ENCODE data around the gene GPR3. TPM values are rescaled to one million over a fixed set of nuclear protein-coding genes. Genes with fewer than 3 reads are reported as not detected.

GPR3 gene
- total and polyA plus RNA-seq, 2 of the 13 experiments (the other 11 are each of a cell fraction or from before 2014, with no cell fraction given), result 1.00 to 2.6 TPM

GRCh38 chr1:27391511-27392095 lies 819 bp upstream of the GPR3 start:
- ChIA-PET CTCF (ENCODE audit: low intra/inter-chr PET ratio, low total read pairs) (interaction anchor here (2.2 kb wide), 1 partner anchor 91 kb away, joined by 7 read pairs; no protein-coding TSS in a partner anchor), POLR2A (interaction anchor here (0.8 to 1.0 kb wide), 2 partner anchors 212 to 216 kb away, joined by 3 to 4 read pairs; no protein-coding TSS in a partner anchor)
- intact Hi-C loops (cut with micrococcal nuclease; ENCODE audit: unreplicated experiment) (loop anchor here (2.0 to 10.0 kb wide), 2 partner anchors 215 to 273 kb away; no protein-coding TSS in a partner anchor), in situ Hi-C loops (cut with HindIII; ENCODE audit: extremely low pct_ligation_motif_present, low pct_unique_long_range_greater_than_20kb) (loop anchor here (5.0 kb wide), 4 partner anchors 34 to 279 kb away; no protein-coding TSS in a partner anchor)
- no peaks in the 10 kb centered on the region for H3K9me3 ChIP-seq (ENCODE audit: low read length)
- H3K4me3 ChIP-seq (replicated peaks in 1 of 3; ENCODE audit: insufficient read depth in 1 of 3, low read depth in 2 of 3, low read length in 3 of 3), result peak overlapping the region; percentile 52 to 85 (median 71)
- H3K9ac ChIP-seq (ENCODE audit: insufficient read depth, low read depth, low read length), result peak overlapping the region; percentile 68
- no peaks in the 10 kb centered on the region for H3K79me2 ChIP-seq (ENCODE audit: insufficient read depth, low read length)
- peak; percentile 29 for DNase-seq (ENCODE audit: low spot score)
- no TSS peak for BruUV-seq (replicated peaks)
- no peaks in the 10 kb centered on the region; a peak in 2 of 5 replicates for H3K27me3 ChIP-seq (ENCODE audit: control insufficient read depth in 1 of 2, insufficient read depth in 2 of 2, low read length in 2 of 2)
- peak overlapping the region; percentile 90 for H3K4me2 ChIP-seq (ENCODE audit: low read depth, low read length)
- H4K20me1 ChIP-seq (ENCODE audit: insufficient read depth, low read length), result no peaks in the 10 kb centered on the region
- no peak overlapping the region for H2AFZ ChIP-seq (ENCODE audit: low read length)
- H3K4me1 ChIP-seq (ENCODE audit: insufficient read depth, low read length), result peaks cover 28% of the 10 kb centered on the region
- peak; percentile 3; the same call in 2 of the 3 replicates for ATAC-seq
- no peak for FAIRE-seq
- H3K36me3 ChIP-seq (replicated peaks in 1 of 2; ENCODE audit: control insufficient read depth in 1 of 2, insufficient read depth in 2 of 2, low read length in 2 of 2), result no peaks in the 10 kb centered on the region
- 9% methylated on average over 8 of the region's 13 CpGs for WGBS (ENCODE audit: low lambda C conversion rate)
- TF ChIP-seq CREB1 (IDR thresholded peaks at IDR 0.05) (peak; percentile 96), CREB1 (CRISPR knock-in tag; IDR thresholded peaks at IDR 0.05) (peak; percentile 78), ATF7 (IDR thresholded peaks at IDR 0.05) (peak; percentile 95), ATF7 (CRISPR knock-in tag; IDR thresholded peaks at IDR 0.05) (peak; percentile 46; the same call in 1 of the 2 replicates), FOSL2 (CRISPR knock-in tag; IDR thresholded peaks at IDR 0.05) (0 out of 2 replicates have a peak, but pooled peaks have one; percentile 10), SP5 (CRISPR knock-in tag; IDR thresholded peaks at IDR 0.05; ENCODE audit: borderline replicate concordance, low read depth) (no peak), FOXJ3 (CRISPR knock-in tag; IDR thresholded peaks at IDR 0.05; ENCODE audit: borderline replicate concordance) (no peak), NFE2L1 (CRISPR knock-in tag; IDR thresholded peaks at IDR 0.05; ENCODE audit: borderline replicate concordance) (peak; percentile 29; the same call in 1 of the 2 replicates), ATF1 (CRISPR knock-in tag; IDR thresholded peaks at IDR 0.05) (peak; percentile 19; the same call in 1 of the 2 replicates), MYPOP (CRISPR knock-in tag; IDR thresholded peaks at IDR 0.05) (0 out of 2 replicates have a peak, but pooled peaks have one; percentile 3), PPARG (CRISPR knock-in tag; conservative IDR thresholded peaks at IDR 0.05) (no peak), ZKSCAN8 (CRISPR knock-in tag; IDR thresholded peaks at IDR 0.05; ENCODE audit: borderline replicate concordance) (no peak), THAP9 (CRISPR knock-in tag; IDR thresholded peaks at IDR 0.05; ENCODE audit: borderline replicate concordance) (no peak), ZSCAN30 (CRISPR knock-in tag; IDR thresholded peaks at IDR 0.05) (no peak), CTCF (CRISPR knock-in tag; IDR thresholded peaks at IDR 0.05) (peak; percentile 32; the same call in 1 of the 2 replicates), CENPT (CRISPR knock-in tag; IDR thresholded peaks at IDR 0.05; ENCODE audit: low read depth) (no peak), ZNF446 (CRISPR knock-in tag; IDR thresholded peaks at IDR 0.05) (no peak), ZNF550 (CRISPR knock-in tag; IDR thresholded peaks at IDR 0.05; ENCODE audit: borderline replicate concordance) (peak; percentile 43; the same call in 1 of the 2 replicates), HIVEP1 (CRISPR knock-in tag; IDR thresholded peaks at IDR 0.05) (0 out of 2 replicates have a peak, but pooled peaks have one; percentile 25)
- no peak overlapping the region for H3K27ac ChIP-seq (ENCODE audit: extremely low read length, insufficient read depth, low read length)
